ENCODE data around the gene VWDE.
"Not testable (repeated sequence)": the region's sequence is repeated elsewhere in the genome, so short reads cannot be mapped to it uniquely, and the experiment has no call there.

Gene VWDE

GRCh38 chr7:12403287-12404181 is at the start of gene VWDE:
Gene VWDE (minus strand): TSS chr7:12403865. CDS start chr7:12403716, 149 bp downstream.
- FAIRE-seq (peak; percentile 89), DNase-seq (ENCODE audit: insufficient read length, low spot score) (peak; percentile 75)

- FAIRE-seq; DNase-seq (ENCODE audit: insufficient read length, low spot score): not testable (repeated sequence)
Measured at GRCh38 chr7:12453136-12453535, 49.5 kb upstream of the VWDE start.

- FAIRE-seq (no peak), DNase-seq (ENCODE audit: insufficient read length, low spot score) (no peak)
Measured at GRCh38 chr7:12450615-12451014, 47.0 kb upstream of the VWDE start.

DNA sequence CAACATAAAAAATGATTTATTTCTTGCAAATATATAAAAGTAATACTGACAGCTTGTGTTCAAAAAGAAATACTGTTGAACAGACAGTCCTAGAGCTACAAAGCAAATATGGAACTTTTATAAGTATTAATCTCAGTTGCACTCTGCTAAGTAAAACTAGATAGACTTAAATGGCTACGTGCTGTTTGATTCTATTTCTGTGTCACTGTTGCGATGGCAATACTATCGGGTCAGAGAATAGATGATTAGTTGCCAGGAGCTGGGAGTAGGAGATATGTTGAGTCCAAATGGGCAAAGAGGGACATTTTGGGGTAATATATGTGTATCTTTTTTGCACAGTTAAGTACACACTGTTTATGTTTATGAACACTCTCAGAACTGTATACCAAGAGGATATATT is 41.1 kb upstream of the VWDE start:
- no peak for DNase-seq (ENCODE audit: insufficient read length, low spot score)
- FAIRE-seq = no peak

DNA sequence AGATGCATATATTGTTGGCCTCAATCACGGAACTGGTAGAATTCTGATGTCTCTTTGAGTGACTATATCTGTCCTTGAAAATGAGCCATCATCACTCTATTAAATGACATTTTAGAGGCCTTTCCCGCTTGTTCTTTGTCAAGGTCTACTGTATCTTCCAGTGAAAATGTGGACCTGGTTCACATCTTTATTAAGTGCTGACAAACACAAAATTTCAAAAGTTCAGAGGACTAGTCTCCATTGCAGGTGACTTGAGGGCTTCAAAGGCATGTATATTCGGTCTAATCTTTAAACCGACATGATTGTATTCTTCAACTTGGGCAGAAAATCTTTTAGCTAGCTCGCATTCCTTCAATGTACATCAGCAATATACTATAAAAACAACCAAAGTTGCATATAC is 36.6 kb upstream of the VWDE start:
- FAIRE-seq (no peak), DNase-seq (ENCODE audit: insufficient read length, low spot score) (no peak)

- DNase-seq (ENCODE audit: insufficient read length, low spot score) = no peak
- peak; percentile 31 for FAIRE-seq
Measured at GRCh38 chr7:12436896-12437535, 33.4 kb upstream of the VWDE start.

DNA sequence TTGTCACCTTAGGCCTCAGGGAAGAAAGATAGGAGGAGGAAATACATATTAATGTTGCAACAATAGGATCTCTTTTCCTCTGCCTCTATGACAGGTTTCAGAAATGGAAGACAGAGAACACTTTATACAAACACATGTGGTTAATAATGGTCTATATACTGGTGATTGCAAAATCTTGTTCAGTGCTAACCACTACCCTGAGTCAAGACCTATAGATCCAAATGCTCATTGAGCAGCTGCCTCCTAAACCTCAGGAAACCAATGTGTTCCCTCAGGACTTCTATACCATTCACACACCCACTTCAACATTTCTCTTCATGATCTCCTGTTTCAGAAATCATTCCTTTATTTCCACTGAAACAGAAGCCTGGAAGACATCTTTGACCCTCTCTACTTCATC is 32.5 kb upstream of the VWDE start:
- FAIRE-seq (no peak), DNase-seq (ENCODE audit: insufficient read length, low spot score) (no peak)

GRCh38 chr7:12434012-12434642 is 30.5 kb upstream of the VWDE start:
- DNase-seq (ENCODE audit: insufficient read length, low spot score) = no peak
- no peak for FAIRE-seq

GRCh38 chr7:12431886-12432556 is 28.4 kb upstream of the VWDE start:
- DNase-seq (ENCODE audit: insufficient read length, low spot score) = no peak
- peak; percentile 33 for FAIRE-seq

DNA sequence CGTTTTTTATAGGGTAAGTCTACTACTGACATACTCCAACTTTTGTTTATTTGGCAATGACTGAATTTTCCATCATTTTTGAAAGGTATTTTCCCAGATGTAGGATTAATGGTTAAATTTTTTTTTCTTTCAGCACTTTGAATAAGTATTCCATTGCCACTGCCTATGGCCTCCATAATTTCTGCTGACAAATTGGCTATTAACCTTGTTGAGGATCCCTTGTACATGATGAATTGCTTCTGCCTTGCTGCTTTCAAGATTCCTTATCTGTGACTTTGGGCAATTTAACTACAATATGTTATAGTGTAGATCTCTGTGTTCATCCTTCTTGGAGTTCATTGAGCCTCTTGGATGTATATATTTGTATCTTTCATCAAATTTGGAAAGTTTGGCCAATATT is 21.6 kb upstream of the VWDE start:
- no peak for DNase-seq (ENCODE audit: insufficient read length, low spot score)
- no peak for FAIRE-seq

GRCh38 chr7:12423997-12424745 is 20.5 kb upstream of the VWDE start:
- FAIRE-seq = no peak

GRCh38 chr7:12423355-12423996 is 19.8 kb upstream of the VWDE start:
- peak; percentile 23 for DNase-seq (ENCODE audit: insufficient read length, low spot score)
- no peak for FAIRE-seq

More at GRCh38 chr7:12423997-12424745, 20.5 kb upstream of the VWDE start:
- DNase-seq (ENCODE audit: insufficient read length, low spot score) = no peak

DNA sequence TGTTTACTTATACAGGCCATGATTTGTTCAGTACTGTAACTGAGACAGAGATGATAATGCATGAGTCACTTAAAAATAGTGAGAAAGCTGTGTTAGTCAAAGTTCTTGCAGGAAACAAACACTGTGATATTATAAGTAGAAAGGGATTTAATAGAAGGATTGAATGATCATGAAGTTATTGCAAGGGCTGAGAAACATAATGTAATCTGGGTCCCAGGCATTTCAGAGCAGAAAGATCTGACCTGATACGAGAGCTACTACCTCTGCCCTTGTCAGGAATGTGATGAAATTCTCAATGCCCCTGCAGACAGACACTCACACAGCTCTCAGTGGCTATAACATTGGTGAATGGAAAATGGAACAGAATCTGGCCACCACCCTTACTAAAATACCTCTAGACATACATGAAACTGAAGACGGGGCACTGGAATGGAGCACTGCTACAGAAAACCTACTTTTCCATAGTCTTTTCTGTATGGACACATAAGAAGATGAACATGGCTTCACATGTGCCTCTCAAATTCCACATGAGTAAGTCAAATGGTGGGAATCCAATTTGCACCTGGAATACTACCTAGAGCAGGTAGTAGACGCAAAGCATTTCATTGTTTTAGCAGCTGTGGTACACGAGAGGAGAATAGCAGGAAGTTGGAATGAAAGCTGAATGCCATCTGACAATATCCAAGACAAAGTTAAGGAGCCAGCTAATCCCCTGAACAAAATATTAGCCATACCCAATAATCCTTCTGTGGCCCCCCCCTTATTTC is 19.1 kb upstream of the VWDE start:
- no peak for FAIRE-seq

DNA sequence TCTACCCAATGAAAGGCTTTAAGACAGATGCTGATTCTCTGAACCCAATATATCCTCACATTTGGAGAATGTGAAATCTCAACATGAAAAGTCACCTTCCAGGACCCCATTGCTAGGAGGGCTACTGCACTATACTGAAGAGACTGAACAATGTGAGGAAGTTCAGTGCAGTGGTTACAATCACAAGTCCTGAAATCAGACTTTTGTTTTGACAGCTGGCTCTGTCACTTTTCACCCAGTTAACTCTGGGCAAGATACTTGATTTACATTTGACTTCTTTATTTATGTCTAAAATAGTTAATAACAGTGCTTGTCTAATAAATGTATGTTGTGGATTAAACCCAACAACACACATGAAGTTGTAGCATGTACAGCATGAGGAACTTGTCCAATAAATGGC is 14.8 kb upstream of the VWDE start:
- DNase-seq (ENCODE audit: insufficient read length, low spot score) = no peak
- FAIRE-seq = no peak

More for the DNA sequence above, 19.1 kb upstream of the VWDE start:
- DNase-seq (ENCODE audit: insufficient read length, low spot score) = no peak

DNA sequence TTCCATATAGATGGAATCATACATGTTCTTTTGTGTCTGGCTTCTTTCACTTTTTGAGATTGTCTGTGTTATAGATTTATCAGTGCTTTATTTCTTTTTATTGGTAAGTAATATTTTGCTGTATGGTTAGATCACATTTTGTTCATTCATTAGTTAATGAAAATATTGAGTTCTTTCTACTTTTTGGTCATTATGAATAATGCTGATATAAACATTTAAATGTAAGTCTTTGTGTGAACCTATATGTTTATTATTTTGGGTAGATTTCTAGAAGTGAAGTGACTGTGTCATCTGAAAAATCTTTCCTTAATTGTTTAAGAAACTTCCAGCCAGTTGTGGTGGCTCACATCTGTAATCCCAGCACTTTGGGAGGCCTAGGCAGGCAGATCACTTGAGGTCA is 11.4 kb upstream of the VWDE start:
- DNase-seq (ENCODE audit: insufficient read length, low spot score) = no peak
- FAIRE-seq = no peak

DNA sequence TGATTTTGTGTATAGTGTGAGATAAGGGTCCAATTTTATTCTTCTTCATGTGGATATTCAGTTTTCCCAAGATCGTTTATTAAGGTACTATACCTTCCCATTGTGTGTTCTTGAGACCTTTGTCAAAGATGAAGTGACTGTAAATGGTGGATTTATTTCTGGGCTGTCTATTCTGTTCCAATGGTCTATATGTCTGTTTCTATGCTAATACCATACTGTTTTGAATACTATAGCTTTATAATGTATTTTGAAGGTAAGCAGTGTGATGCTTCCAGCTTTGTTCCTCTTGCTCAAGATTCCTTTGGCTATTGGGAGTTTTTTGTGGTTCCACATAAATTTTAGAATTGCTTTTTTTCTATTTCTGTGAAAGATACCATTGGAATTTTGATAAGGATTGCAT is 8.7 kb upstream of the VWDE start:
- DNase-seq (ENCODE audit: insufficient read length, low spot score) (no peak), FAIRE-seq (no peak)

DNA sequence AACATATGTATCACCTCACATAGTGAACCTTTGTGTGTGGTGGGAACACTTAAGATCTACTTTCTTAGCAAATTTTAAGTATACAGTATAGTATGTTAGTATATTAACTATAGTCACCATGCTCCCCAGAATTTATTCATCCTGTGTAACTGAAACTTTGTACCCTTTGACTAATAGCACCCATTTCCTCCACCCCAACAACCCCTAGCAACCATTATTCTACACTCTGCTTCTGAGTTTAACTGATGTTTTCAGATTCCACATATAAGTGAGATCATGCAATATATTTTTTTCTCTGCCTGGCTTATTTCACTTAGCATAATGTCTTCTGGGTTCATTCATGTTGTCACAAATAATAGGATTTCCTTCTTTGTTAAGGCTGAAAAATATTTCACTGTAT is 6.9 kb upstream of the VWDE start:
- DNase-seq (ENCODE audit: insufficient read length, low spot score) = no peak
- FAIRE-seq = no peak

DNA sequence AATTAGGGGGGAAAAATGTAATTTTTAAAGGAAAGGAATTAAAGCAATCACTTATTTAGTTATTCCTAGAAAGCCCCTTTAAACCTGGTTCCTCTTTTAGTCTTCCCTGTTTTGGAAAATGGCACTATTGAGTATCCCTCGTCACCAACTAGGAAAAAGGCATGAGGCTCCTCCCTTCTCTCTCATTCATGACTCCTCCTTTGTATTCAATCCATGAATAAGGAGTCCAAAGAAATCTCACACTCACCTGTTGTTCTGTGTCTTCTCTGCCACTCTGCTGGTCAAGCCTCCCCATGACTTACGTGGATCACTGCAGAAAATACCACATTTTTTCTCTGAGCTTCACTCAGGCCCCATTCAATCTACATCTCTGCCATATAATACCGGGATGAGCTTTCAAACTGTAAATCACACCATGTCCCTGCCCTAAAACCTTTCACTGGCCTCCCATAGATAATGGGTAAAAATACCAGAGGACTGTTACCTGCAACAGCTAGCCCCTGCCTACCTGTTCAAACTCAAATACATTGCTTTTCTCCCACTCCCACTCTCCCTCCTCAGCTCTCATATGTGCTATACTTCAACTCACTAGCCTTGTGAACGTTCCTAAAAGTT is 5.5 kb upstream of the VWDE start:
- DNase-seq (ENCODE audit: insufficient read length, low spot score) (no peak), FAIRE-seq (no peak)

DNA sequence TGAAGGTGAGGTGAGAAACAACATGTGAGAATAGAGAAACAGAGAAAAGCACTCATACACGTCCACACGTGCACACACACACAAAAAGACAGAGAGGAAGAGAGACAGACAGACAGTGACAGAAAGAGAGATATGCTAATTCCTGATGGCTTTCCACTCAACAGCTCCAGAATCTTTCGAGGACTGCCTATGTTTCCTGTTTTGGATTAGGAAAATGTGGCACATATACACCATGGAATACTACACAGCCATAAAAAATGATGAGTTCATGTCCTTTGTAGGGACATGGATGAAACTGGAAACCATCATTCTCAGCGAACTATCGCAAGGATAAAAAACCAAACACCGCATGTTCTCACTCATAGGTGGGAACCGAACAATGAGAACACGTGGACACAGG is 4.0 kb upstream of the VWDE start:
- not testable (repeated sequence) for FAIRE-seq; DNase-seq (ENCODE audit: insufficient read length, low spot score)
